CD4-positive, alpha-beta T cell (primary cell): Measurements from ENCODE around the gene PITX1. TPM values are rescaled to one million over a fixed set of nuclear protein-coding genes. Genes with fewer than 3 reads are reported as not detected.
"Not testable (repeated sequence)": the region's sequence is repeated elsewhere in the genome, so short reads cannot be mapped to it uniquely, and the experiment has no call there.

ENCODE experiments used
- ATAC-seq: fragments of 200-7000 bp; cut with Tn5 transposase; one replicate; pipeline ENCODE4 v1.10.0; 2022; ENCODE audit warnings: mild to moderate bottlenecking; ENCODE audit not compliant: poor library complexity
- CTCF ChIA-PET: fragments of 350-600 bp; sonication (Branson Sonifier 250); formaldehyde crosslinking; loops from one replicate; lab custom pipeline; 2021; ENCODE audit warnings: antibody characterized with exemption, inconsistent platforms; lab: Charles Lee
- POLR2A ChIA-PET: fragments of 350-600 bp; sonication (Branson Sonifier 250); formaldehyde crosslinking; loops from one replicate; lab custom pipeline; 2021; ENCODE audit warnings: antibody characterized with exemption, inconsistent platforms; lab: Charles Lee
- DNase-seq, 14 experiments: peaks; one replicate each; pipeline ENCODE4 v3.0.0-alpha.2; 2013 to 2020; ENCODE audit warnings: mixed read lengths in 2 of 14
- H3K27ac ChIP-seq, 2 donors: one replicate each; pipeline versions ENCODE4 v1.5.1 to v1.7.0; 2013; ENCODE audit warnings: low read length in 2 of 2, low read depth in 1 of 2, mild to moderate bottlenecking in 1 of 2
- H3K27me3 ChIP-seq, 2 experiments: 1 replicate in 1 of 2; 2 replicates in 1 of 2; pipeline versions ENCODE4 v1.6.1 to v1.7.0; 2013; ENCODE audit warnings: low read length in 2 of 2, control low read depth in 1 of 2, mild to moderate bottlenecking in 1 of 2, moderate library complexity in 1 of 2; ENCODE audit not compliant: insufficient read depth in 2 of 2, control insufficient read depth in 1 of 2
- H3K36me3 ChIP-seq: one replicate; pipeline ENCODE4 v1.6.1; 2013; ENCODE audit warnings: low read length, control low read depth; ENCODE audit not compliant: insufficient read depth
- H3K4me1 ChIP-seq: one replicate; pipeline ENCODE4 v1.6.1; 2013; ENCODE audit warnings: low read length, control low read depth; ENCODE audit not compliant: insufficient read depth
- H3K4me3 ChIP-seq: one replicate; pipeline ENCODE4 v1.5.1; 2013; ENCODE audit warnings: mild to moderate bottlenecking, low read length, moderate library complexity
- H3K9me3 ChIP-seq, 2 experiments: 1 replicate in 1 of 2; 2 replicates in 1 of 2; pipeline versions ENCODE4 v1.6.1 to v1.7.0; 2013; ENCODE audit warnings: low read length in 2 of 2, mild to moderate bottlenecking in 2 of 2, control low read depth in 1 of 2, moderate library complexity in 1 of 2; ENCODE audit not compliant: control insufficient read depth in 1 of 2, insufficient read depth in 1 of 2
- H3K27ac Mint-ChIP-seq: one replicate; pipeline ENCODE4 v1.8.0; 2020; ENCODE audit warnings: mixed read lengths
- H3K27me3 Mint-ChIP-seq: one replicate; pipeline ENCODE4 v1.8.0; 2021; ENCODE audit warnings: mixed read lengths
- H3K36me3 Mint-ChIP-seq: one replicate; pipeline ENCODE4 v1.8.0; 2021; ENCODE audit warnings: low read depth, mixed read lengths
- H3K4me1 Mint-ChIP-seq: one replicate; pipeline ENCODE4 v1.8.0; 2021; ENCODE audit warnings: low read depth, mixed read lengths
- H3K4me3 Mint-ChIP-seq: one replicate; pipeline ENCODE4 v1.8.0; 2020; ENCODE audit warnings: mild to moderate bottlenecking, mixed read lengths
- H3K9me3 Mint-ChIP-seq: one replicate; pipeline ENCODE4 v1.8.0; 2020; ENCODE audit warnings: mixed read lengths
- CTCF ChIP-seq: fragments of 200-600 bp; IDR thresholded peaks from one replicate; pipeline ENCODE4 v1.8.0; 2022; ENCODE audit warnings: antibody characterized with exemption, mild to moderate bottlenecking
- intact Hi-C, 2 experiments: fragments of 100-400 bp; cut with DNase I in 1 of 2; cut with micrococcal nuclease in 1 of 2; formaldehyde crosslinking; loops; one replicate each; pipeline versions ENCODE4 v1.15.1 to v1.9.0; 2023 to 2025; cut with DNase I, micrococcal nuclease
- total RNA-seq, 174 experiments: library from RNA in 2 of 174; stranded (reverse) in 2 of 174; gene quantifications; one replicate each; pipeline ENCODE4 v1.2.3 and lab custom pipeline; 2021 to 2026

PITX1 gene
- total RNA-seq, 2 experiments from 2014 or later, result not detected

- DNase-seq (no peak), ATAC-seq (no peak)
- ChIA-PET POLR2A (no interaction called here), CTCF (no interaction called here)
- no peak for TF ChIP-seq CTCF
- intact Hi-C loops, result no loop called here
- H3K27ac Mint-ChIP-seq, result no peak overlapping the region
- H3K4me1 ChIP-seq, result no peaks in the 10 kb centered on the region
- H3K9me3 ChIP-seq, result no peaks in the 10 kb centered on the region
- H3K27me3 Mint-ChIP-seq, result no peaks in the 10 kb centered on the region
- H3K4me1 Mint-ChIP-seq, result peaks cover 18% of the 10 kb centered on the region
- no peaks in the 10 kb centered on the region for H3K36me3 ChIP-seq
- no peaks in the 10 kb centered on the region for H3K36me3 Mint-ChIP-seq
- no peak overlapping the region for H3K4me3 Mint-ChIP-seq
- H3K4me3 ChIP-seq, result no peak overlapping the region
- H3K27ac ChIP-seq, result no peak overlapping the region
- H3K27me3 ChIP-seq, result no peaks in the 10 kb centered on the region
- H3K9me3 Mint-ChIP-seq, result no peaks in the 10 kb centered on the region
Measured at GRCh38 chr5:134993161-134993560, 40.9 kb downstream of the PITX1 start.

- ATAC-seq (no peak), DNase-seq (no peak)
- no peaks in the 10 kb centered on the region for H3K36me3 ChIP-seq
- no peak overlapping the region for H3K4me3 ChIP-seq
- no peaks in the 10 kb centered on the region for H3K27me3 ChIP-seq
- Mint-ChIP-seq H3K4me1 (peaks cover 19% of the 10 kb centered on the region), H3K27ac (no peak overlapping the region), H3K36me3 (no peaks in the 10 kb centered on the region), H3K4me3 (no peak overlapping the region), H3K9me3 (no peaks in the 10 kb centered on the region), H3K27me3 (no peaks in the 10 kb centered on the region)
- ChIA-PET POLR2A (no interaction called here), CTCF (no interaction called here)
- no peak for TF ChIP-seq CTCF
- no peaks in the 10 kb centered on the region for H3K9me3 ChIP-seq
- no peak overlapping the region for H3K27ac ChIP-seq
- intact Hi-C loops, result no loop called here
- H3K4me1 ChIP-seq, result no peaks in the 10 kb centered on the region
Measured at GRCh38 chr5:134992148-134992547, 41.9 kb downstream of the PITX1 start.

DNA sequence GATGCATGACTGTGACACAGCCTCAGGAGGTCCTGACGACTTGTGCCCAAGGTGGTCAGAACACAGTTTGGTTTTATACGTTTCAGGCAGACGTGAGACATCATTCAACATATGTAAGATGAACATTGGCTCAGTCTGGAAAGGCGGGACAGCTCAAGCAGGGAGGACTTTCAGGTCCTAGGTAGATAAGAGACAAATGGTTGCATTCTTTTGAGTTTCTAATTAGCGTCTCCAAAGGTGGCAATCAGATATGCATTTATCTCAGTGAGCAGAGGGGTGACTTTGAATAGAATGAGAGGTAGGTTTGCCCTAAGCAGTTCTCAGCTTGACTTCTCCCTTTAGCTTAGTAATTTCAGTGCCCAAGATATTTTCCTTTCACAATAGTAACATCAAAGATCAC, 43.8 kb downstream of the PITX1 start:
- H3K36me3 Mint-ChIP-seq, H3K27ac Mint-ChIP-seq, H3K4me3 Mint-ChIP-seq, H3K9me3 Mint-ChIP-seq, H3K27me3 ChIP-seq, ATAC-seq, POLR2A ChIA-PET, H3K27ac ChIP-seq, H3K9me3 ChIP-seq, intact Hi-C loops, DNase-seq, H3K36me3 ChIP-seq, H3K4me1 ChIP-seq, H3K4me3 ChIP-seq, H3K27me3 Mint-ChIP-seq, CTCF ChIA-PET: not testable (repeated sequence)
- H3K4me1 Mint-ChIP-seq, result peaks cover 19% of the 10 kb centered on the region

DNA sequence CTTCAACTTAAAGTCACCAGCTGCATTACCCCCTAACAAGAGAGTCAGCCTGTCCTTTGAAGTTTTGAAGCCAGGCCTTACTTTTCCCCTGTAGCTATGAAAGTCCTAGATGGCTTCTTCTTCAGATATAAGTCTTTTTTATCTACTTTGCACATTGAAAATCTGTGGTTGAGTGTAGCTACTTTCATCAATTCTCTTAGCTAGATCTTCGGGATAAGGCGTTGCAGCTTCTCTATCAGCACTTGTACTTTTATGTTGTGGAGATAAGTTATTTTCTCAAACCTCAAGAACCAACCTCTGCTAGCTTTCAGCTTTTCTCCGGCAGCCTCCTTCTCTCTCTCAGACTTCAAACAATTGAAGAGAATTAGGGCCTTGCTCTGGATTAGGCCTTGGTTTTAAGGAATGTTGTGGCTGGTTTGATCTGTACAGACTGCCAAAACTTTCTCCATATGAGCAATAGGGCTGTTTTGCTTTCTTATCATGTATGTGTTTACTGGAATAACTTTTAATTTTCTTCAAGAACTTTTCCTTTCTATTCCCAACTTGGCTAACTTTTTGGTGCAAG, 44.7 kb downstream of the PITX1 start:
- Histone ChIP-seq H3K27me3 (no peaks in the 10 kb centered on the region), H3K36me3 (no peaks in the 10 kb centered on the region), H3K27ac (no peak overlapping the region), H3K4me3 (no peak overlapping the region), H3K4me1 (no peaks in the 10 kb centered on the region), H3K9me3 (no peaks in the 10 kb centered on the region)
- no peaks in the 10 kb centered on the region for H3K27me3 Mint-ChIP-seq
- ATAC-seq (no peak), DNase-seq (no peak)
- H3K27ac Mint-ChIP-seq, result peak overlapping the region; percentile 73
- H3K9me3 Mint-ChIP-seq, result no peaks in the 10 kb centered on the region
- no peak for TF ChIP-seq CTCF
- POLR2A ChIA-PET, result no interaction called here
- intact Hi-C loops, result no loop called here
- CTCF ChIA-PET, result no interaction called here
- H3K4me1 Mint-ChIP-seq, result peaks cover 19% of the 10 kb centered on the region
- no peaks in the 10 kb centered on the region for H3K36me3 Mint-ChIP-seq
- no peak overlapping the region for H3K4me3 Mint-ChIP-seq
